Adrenal gland (tissue), 12 donors: ENCODE data around the gene MCM7. TPM values are rescaled to one million over a fixed set of nuclear protein-coding genes. Genes with fewer than 3 reads are reported as not detected.

Experiments
- DNase-seq, 7 donors: peaks; one replicate each; pipeline ENCODE4 v3.0.0-alpha.2; 2019 to 2020
- H3K27ac ChIP-seq, 5 donors: fragments of 200-600 bp; sonication (generic) in 4 of 5; 1 replicate in 3 of 5; 2 replicates in 2 of 5; pipeline versions ENCODE4 v1.5.1 to v1.8.0; 2016 to 2020; ENCODE audit warnings: mild to moderate bottlenecking in 1 of 5
- H3K27me3 ChIP-seq: fragments of 200-600 bp; 2 replicates; pipeline ENCODE4 v1.8.0; 2021
- H3K36me3 ChIP-seq, 2 donors: fragments of 200-600 bp; replicated peaks in 1 of 2; 1 replicate in 1 of 2; 2 replicates in 1 of 2; pipeline versions ENCODE4 v1.5.1 to v1.8.0; 2018 to 2022
- H3K4me1 ChIP-seq, 2 donors: fragments of 200-600 bp; replicated peaks in 1 of 2; 1 replicate in 1 of 2; 2 replicates in 1 of 2; pipeline versions ENCODE4 v1.5.1 to v1.8.0; 2018 to 2021
- H3K4me3 ChIP-seq, 4 donors: fragments of 200-600 bp; sonication (generic) in 3 of 4; one replicate each; pipeline ENCODE4 v1.5.1; 2016 to 2018
- H3K9me3 ChIP-seq, 3 donors: fragments of 200-600 bp; sonication (generic) in 1 of 3; replicated peaks in 1 of 3; 1 replicate in 2 of 3; 2 replicates in 1 of 3; pipeline versions ENCODE4 v1.5.1 to v1.8.0; 2016 to 2021
- POLR2A ChIP-seq, 2 donors: fragments of 450-650 bp; IDR thresholded peaks; one replicate each; pipeline ENCODE4 v1.6.1; 2017; ENCODE audit warnings: antibody characterized with exemption in 2 of 2, mild to moderate bottlenecking in 2 of 2, moderate library complexity in 1 of 2
- WGBS, 4 donors: extraction: QIAGEN DNeasy Blood & Tissue Kit in 2 of 4; methylation state at CpG; one replicate each; pipeline versions ENCODE4 v1.1.5 to v1.1.7; 2013 to 2017; 5-methylcytosine and 5-hydroxymethylcytosine counted together
- intact Hi-C, 2 donors: fragments of 100-400 bp; cut with DNase I; formaldehyde crosslinking; loops; one replicate each; pipeline versions ENCODE4 v1.14.1 to v1.15.0; 2022 to 2023
- polyA plus RNA-seq, 3 donors: library from polyadenylated mRNA; stranded (reverse); fragments of 200-250 nt in 2 of 3; fragments of 350-450 nt in 1 of 3; fragmentation: Illumina TruSeq in 1 of 3; extraction: RNeasy Lipid Tissue Mini Kit (QIAGEN cat#74804) in 1 of 3; gene quantifications; one replicate each; pipeline ENCODE4 v1.2.3, GENCODE V29; 2013 to 2014
- total RNA-seq, 9 donors: library from RNA; depleted of rRNA in 4 of 9; stranded (reverse); fragments of >200 nt in 4 of 9; fragments of 120-200 nt in 1 of 9; fragmentation: NEBNext Ultra II Directional in 1 of 9; extraction: Animal tissue kit (Norgen Biotek cat#: 25700) in 1 of 9; gene quantifications; one replicate each; pipeline versions ENCODE4 v1.1.0 to v1.2.4, GENCODE V29; 2013 to 2023
- TF ChIP-seq, protein P1 (sequence below), 6 experiments: fragments of 450-650 bp in 4 of 6; fragments of 200-600 bp in 2 of 6; sonication (generic) in 1 of 6; IDR thresholded peaks; 1 replicate in 5 of 6; 2 replicates in 1 of 6; pipeline versions ENCODE4 v1.5.1 to v1.8.0; 2016 to 2021; ENCODE audit warnings: antibody characterized with exemption in 6 of 6, mild to moderate bottlenecking in 2 of 6, moderate library complexity in 1 of 6
- donor health status: healthy with polysubstance abuse.
- donor health status: Bipolar disorder and iron deficiency.
- donor health status: DM: yes; HTN: yes; CAD: no.
- donor health status: DM: no; HTN: no; CAD: no.
- donor health status: DM: no; HTN: no; CAD: no.
- donor health status: DM: yes; HTN: yes; CAD: no.

The MCM7 gene
- total and polyA plus RNA-seq, 12 donors, result 12.2 to 72.3 (median 30.6) TPM

DNA sequence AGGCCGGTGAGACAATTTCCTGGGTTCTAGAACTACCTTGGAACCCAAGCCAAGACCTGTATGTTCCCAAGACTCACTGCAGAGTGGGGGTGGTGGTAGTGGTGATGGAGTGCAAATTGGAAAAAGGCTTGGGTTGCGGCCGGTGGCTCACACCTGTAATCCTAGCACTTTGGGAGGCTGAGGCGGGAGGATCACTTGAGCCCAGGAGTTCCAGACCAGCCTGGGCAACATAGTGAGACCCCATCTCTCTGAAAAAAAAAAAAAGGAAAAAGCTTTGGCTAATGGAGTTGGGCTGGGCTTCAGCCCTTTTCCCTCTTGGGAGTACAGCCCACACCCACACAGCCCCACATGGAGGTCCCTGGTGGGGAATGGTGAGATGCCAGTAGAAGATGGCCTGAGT is 4.3 kb upstream of the MCM7 start:
- 91 to 100% (median 94%) methylated on average over 3 to 4 of the region's 4 CpGs for WGBS, 4 donors
- peaks cover 0 to 46% of the 10 kb centered on the region in 2 donors for H3K36me3 ChIP-seq
- peaks cover 4 to 6% of the 10 kb centered on the region in 2 donors for H3K4me1 ChIP-seq
- H3K27ac ChIP-seq, result no peak overlapping the region
- H3K27me3 ChIP-seq, result no peaks in the 10 kb centered on the region
- DNase-seq, result no peak
- intact Hi-C loops, result no loop called here
- H3K9me3 ChIP-seq, result no peaks in the 10 kb centered on the region
- TF ChIP-seq, protein P1, sequence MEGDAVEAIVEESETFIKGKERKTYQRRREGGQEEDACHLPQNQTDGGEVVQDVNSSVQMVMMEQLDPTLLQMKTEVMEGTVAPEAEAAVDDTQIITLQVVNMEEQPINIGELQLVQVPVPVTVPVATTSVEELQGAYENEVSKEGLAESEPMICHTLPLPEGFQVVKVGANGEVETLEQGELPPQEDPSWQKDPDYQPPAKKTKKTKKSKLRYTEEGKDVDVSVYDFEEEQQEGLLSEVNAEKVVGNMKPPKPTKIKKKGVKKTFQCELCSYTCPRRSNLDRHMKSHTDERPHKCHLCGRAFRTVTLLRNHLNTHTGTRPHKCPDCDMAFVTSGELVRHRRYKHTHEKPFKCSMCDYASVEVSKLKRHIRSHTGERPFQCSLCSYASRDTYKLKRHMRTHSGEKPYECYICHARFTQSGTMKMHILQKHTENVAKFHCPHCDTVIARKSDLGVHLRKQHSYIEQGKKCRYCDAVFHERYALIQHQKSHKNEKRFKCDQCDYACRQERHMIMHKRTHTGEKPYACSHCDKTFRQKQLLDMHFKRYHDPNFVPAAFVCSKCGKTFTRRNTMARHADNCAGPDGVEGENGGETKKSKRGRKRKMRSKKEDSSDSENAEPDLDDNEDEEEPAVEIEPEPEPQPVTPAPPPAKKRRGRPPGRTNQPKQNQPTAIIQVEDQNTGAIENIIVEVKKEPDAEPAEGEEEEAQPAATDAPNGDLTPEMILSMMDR (IDR thresholded peaks at IDR 0.05), result no peak
- no peak for TF ChIP-seq POLR2A (IDR thresholded peaks at IDR 0.05)
- no peak overlapping the region for H3K4me3 ChIP-seq

DNA sequence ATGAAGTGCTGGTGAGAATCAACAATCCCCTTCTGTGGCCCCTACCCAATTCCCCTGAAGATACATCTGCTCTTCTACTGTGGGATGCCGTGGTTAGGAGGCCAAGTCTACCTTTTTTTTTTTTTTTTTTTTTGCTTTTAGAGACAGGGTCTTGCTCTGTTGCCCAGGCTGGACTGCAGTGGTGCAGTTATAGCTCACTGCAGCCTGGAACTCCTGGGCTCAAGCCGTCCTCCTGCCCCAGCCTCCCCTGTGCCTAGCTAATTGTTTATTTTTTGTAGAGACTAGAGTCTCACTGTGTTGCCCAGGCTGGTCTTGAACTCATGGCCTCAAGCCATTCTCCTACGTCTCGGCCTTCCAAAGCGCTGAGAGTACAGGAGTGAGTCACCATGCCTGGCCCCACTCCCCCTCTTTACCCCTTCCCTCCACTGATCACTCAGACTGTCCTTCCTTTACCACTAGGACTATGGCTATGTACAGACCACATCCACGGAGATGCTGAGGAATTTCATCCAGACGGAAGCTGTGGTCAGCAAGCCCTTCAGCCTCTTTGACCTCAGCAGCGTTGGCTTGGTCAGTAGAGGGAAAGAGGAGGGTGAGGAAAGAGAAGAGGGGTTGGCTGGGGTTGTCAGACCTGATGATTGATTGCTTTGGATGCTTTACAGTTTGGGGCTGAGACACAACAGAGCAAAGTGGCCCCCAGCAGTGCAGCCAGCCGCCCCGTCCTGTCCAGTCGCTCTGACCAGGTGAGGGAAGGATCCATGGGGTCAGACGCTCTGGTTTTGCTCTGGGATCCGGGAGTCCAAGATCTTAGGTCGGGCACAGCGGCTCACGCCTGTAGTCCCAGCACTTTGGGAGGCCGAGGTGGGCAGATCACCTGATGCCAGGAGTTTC is 2.0 kb upstream of the MCM7 start:
- Histone ChIP-seq H3K9me3 (no peaks in the 10 kb centered on the region), H3K4me3 (no peak overlapping the region), H3K36me3 (peaks cover 0 to 38% of the 10 kb centered on the region in 2 donors), H3K27me3 (no peaks in the 10 kb centered on the region), H3K4me1 (peaks cover 13 to 14% of the 10 kb centered on the region in 2 donors), H3K27ac (no peak overlapping the region)
- DNase-seq, result no peak
- 80 to 89% (median 86%) methylated on average over 14 to 17 of the region's 17 CpGs for WGBS, 4 donors
- TF ChIP-seq, protein P1 (IDR thresholded peaks at IDR 0.05), result no peak
- TF ChIP-seq POLR2A (IDR thresholded peaks at IDR 0.05), result no peak
- intact Hi-C loops, result no loop called here

DNA sequence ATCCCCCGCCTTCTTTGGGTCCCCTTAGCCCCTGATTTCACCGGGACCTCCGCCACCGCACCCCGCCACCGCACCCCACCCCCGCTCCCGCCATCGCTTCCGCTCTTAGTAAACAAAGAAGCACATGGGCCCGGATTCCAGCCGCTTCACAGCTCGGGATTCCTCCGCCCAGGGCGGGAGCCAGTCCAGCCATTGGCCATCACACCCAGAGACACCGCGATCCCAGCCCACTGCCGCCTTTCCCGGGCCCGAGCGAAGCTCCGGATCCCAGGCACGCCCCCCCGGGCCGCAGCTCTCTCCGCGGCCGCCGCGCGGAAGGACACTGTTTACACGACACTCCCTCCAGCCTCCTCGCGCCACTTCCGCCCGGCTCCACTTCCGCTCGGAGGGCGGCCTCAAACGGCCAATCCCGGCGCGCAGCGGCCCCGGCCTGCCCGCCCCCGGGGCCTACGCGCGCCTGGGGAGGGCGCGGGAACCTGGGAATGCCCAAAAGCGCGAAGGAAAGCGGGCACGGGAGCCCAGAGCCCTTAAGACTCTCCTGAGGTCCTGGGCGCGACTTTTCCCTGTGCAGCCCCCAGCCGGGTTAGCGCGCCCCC is 679 bp downstream of the MCM7 start:
- H3K36me3 ChIP-seq, result peaks cover 0 to 45% of the 10 kb centered on the region in 2 donors

DNA sequence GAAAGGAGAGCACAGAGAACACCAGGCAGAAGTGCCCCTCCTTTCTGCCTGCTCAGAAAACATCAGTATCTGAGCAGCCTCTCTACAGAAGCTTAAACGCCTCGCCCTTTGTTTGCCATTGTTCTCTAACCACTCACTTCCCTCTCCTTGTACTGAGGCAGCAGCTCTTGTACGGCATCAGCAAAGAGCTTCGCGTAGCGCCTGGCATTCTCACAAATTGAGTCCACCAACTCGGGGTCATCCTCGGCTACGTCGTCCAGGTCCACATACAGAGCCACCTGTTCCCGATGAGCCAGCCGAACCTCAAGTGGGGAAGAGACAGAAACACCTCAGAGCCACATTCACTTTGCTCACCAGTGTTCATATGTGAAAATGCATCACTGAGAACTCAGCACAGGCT is 1.7 kb downstream of the MCM7 start:
- Histone ChIP-seq H3K4me3 (peak overlapping the region in 1 of 4 donors; percentile 75), H3K36me3 (peaks cover 0 to 55% of the 10 kb centered on the region in 2 donors), H3K27ac (peak overlapping the region in 1 of 5 donors; percentile 85), H3K4me1 (peaks cover 13 to 14% of the 10 kb centered on the region in 2 donors), H3K9me3 (no peaks in the 10 kb centered on the region), H3K27me3 (no peaks in the 10 kb centered on the region)
- DNase-seq, result no peak
- TF ChIP-seq, protein P1 (IDR thresholded peaks at IDR 0.05), result no peak
- no peak for TF ChIP-seq POLR2A (IDR thresholded peaks at IDR 0.05)
- 58 to 67% (median 64%) methylated on average over 12 of the region's 12 CpGs for WGBS, 4 donors
- intact Hi-C loops, result no loop called here

More for the DNA sequence above, 679 bp downstream of the MCM7 start:
- Histone ChIP-seq H3K4me3 (peak overlapping the region; percentile 61 to 89 (median 72)), H3K9me3 (no peaks in the 10 kb centered on the region), H3K27ac (peak overlapping the region; percentile 53 to 87 (median 77)), H3K4me1 (peaks cover 13 to 14% of the 10 kb centered on the region in 2 donors), H3K27me3 (no peaks in the 10 kb centered on the region)
- intact Hi-C loops, result no loop called here
- TF ChIP-seq, protein P1 (IDR thresholded peaks at IDR 0.05), result no peak
- no peak for TF ChIP-seq POLR2A (IDR thresholded peaks at IDR 0.05)
- DNase-seq, result peak; percentile 92 to 97 (median 95)
- 0 to 1% (median 0%) methylated on average over 22 to 61 of the region's 61 CpGs for WGBS, 4 donors
